Osteoblast (primary cell): ENCODE data around the gene MED13L. TPM values are rescaled to one million over a fixed set of nuclear protein-coding genes. Genes with fewer than 3 reads are reported as not detected.

ENCODE experiments used
- DNase-seq: peaks from one replicate; pipeline ENCODE4 v3.0.0; 2011; ENCODE audit warnings: low spot score, mixed read lengths; ENCODE audit not compliant: insufficient read length; ENCODE audit errors: missing footprints
- H2AFZ ChIP-seq: 2 replicates; pipeline ENCODE4 v1.6.0; 2011; ENCODE audit warnings: mild to moderate bottlenecking, low read length
- H3K27ac ChIP-seq: 2 replicates; pipeline ENCODE4 v1.5.1; 2011; ENCODE audit warnings: mild to moderate bottlenecking, low read depth, low read length, moderate library complexity
- H3K27me3 ChIP-seq: 2 replicates; pipeline ENCODE4 v1.6.0; 2012; ENCODE audit warnings: mild to moderate bottlenecking, control low read depth, inconsistent platforms, low read length, moderate library complexity; ENCODE audit not compliant: insufficient read depth
- H3K36me3 ChIP-seq: 2 replicates; pipeline ENCODE4 v1.5.1; 2011; ENCODE audit warnings: mild to moderate bottlenecking, low read length, control low read depth, moderate library complexity; ENCODE audit not compliant: insufficient read depth
- H3K4me1 ChIP-seq: 2 replicates; pipeline ENCODE4 v1.5.1; 2011; ENCODE audit warnings: mild to moderate bottlenecking, low read length, control low read depth, moderate library complexity; ENCODE audit not compliant: insufficient read depth
- H3K4me2 ChIP-seq: 2 replicates; pipeline ENCODE4 v1.6.0; 2011; ENCODE audit warnings: mild to moderate bottlenecking, low read length; ENCODE audit not compliant: insufficient read depth
- H3K4me3 ChIP-seq: fragments of 200-600 bp; sonication (generic); 3 replicates; pipeline ENCODE4 v1.5.1; 2012; ENCODE audit warnings: mild to moderate bottlenecking, low read length, inconsistent platforms; ENCODE audit not compliant: insufficient read depth
- H3K79me2 ChIP-seq: 2 replicates; pipeline ENCODE4 v1.6.0; 2012; ENCODE audit warnings: mild to moderate bottlenecking, low read length, control low read depth, inconsistent platforms; ENCODE audit not compliant: insufficient read depth
- H3K9me3 ChIP-seq: 2 replicates; pipeline ENCODE4 v1.5.1; 2011; ENCODE audit warnings: low read depth, low read length, control low read depth
- H4K20me1 ChIP-seq: 2 replicates; pipeline ENCODE4 v1.6.0; 2012; ENCODE audit warnings: mild to moderate bottlenecking, low read length, control low read depth; ENCODE audit not compliant: insufficient read depth
- total RNA-seq: library from RNA; depleted of rRNA; stranded (reverse); fragments of >200 nt; gene quantifications from 2 replicates; pipeline ENCODE4 v1.2.3, GENCODE V29; 2012
- TF ChIP-seq, protein P1 (sequence below): IDR thresholded peaks from 2 replicates; pipeline ENCODE4 v1.5.1; 2011; ENCODE audit warnings: mild to moderate bottlenecking, low read depth, low read length, moderate library complexity; ENCODE audit errors: extremely low read depth

MED13L gene
- total RNA-seq, 1 donor, result 359 TPM

DNA sequence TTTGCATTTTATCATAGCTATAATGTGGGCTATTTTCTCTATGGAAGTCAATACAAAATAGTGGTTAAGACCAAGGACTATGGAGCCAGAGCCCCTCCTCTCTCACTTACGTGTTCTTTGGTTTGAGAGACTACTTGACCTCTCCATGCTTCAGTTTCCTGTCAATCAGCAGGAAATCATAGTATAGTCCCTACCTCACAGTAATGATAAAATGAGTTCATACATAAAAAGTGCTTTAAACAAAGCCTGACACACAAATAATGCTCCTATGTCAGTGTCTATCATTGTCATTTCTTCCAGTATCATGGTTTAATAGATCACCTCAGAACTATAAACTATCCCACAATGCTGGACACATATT lies 90.4 kb downstream of the MED13L start:
- H3K36me3 ChIP-seq, result no peaks in the 10 kb centered on the region
- no peak for DNase-seq
- no peaks in the 10 kb centered on the region for H3K27me3 ChIP-seq
- H2AFZ ChIP-seq, result no peak overlapping the region
- H3K79me2 ChIP-seq, result peaks cover 98% of the 10 kb centered on the region
- H3K4me2 ChIP-seq, result no peak overlapping the region
- no peaks in the 10 kb centered on the region for H3K9me3 ChIP-seq
- TF ChIP-seq, protein P1, sequence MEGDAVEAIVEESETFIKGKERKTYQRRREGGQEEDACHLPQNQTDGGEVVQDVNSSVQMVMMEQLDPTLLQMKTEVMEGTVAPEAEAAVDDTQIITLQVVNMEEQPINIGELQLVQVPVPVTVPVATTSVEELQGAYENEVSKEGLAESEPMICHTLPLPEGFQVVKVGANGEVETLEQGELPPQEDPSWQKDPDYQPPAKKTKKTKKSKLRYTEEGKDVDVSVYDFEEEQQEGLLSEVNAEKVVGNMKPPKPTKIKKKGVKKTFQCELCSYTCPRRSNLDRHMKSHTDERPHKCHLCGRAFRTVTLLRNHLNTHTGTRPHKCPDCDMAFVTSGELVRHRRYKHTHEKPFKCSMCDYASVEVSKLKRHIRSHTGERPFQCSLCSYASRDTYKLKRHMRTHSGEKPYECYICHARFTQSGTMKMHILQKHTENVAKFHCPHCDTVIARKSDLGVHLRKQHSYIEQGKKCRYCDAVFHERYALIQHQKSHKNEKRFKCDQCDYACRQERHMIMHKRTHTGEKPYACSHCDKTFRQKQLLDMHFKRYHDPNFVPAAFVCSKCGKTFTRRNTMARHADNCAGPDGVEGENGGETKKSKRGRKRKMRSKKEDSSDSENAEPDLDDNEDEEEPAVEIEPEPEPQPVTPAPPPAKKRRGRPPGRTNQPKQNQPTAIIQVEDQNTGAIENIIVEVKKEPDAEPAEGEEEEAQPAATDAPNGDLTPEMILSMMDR, result no peak
- H3K4me3 ChIP-seq, result no peak overlapping the region
- H3K4me1 ChIP-seq, result peaks cover 7% of the 10 kb centered on the region
- H3K27ac ChIP-seq, result no peak overlapping the region
- peaks cover 77% of the 10 kb centered on the region for H4K20me1 ChIP-seq

DNA sequence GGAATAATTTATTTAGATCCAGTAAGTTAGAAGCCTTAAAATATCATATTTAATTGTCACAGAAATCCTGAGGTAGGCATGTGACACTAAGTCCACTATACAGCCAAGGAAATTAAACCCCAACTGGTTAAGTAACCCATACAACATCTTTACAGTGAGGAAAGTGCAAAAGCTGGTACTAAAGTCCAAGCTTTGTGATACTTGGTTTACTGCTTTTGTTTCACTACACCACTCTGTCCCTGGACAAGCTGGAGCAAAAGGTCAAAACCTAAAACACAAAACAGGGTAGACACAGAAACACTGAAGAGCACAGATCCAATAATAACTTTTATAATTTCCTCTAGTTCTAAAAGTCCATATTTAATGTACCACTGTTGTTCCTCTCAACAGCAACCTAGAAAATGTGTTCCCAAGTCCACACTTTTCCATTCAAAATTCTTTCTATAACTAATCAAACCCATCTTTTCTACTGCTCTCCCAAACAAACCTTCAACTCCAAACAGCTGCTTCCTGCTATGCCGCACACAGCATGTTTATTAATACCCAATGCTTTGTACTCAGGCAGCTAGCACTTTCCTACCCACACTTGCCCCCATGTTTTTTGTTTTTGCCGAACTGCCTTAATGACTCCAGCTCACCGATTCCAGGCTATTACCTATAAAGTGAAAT lies 90.9 kb downstream of the MED13L start:
- Histone ChIP-seq H3K36me3 (no peaks in the 10 kb centered on the region), H3K4me3 (no peak overlapping the region), H4K20me1 (peaks cover 76% of the 10 kb centered on the region), H3K4me2 (no peak overlapping the region), H3K9me3 (no peaks in the 10 kb centered on the region), H2AFZ (no peak overlapping the region), H3K27me3 (no peaks in the 10 kb centered on the region), H3K27ac (no peak overlapping the region), H3K4me1 (peaks cover 7% of the 10 kb centered on the region), H3K79me2 (peaks cover 98% of the 10 kb centered on the region)
- DNase-seq, result no peak
- TF ChIP-seq, protein P1, result no peak

DNA sequence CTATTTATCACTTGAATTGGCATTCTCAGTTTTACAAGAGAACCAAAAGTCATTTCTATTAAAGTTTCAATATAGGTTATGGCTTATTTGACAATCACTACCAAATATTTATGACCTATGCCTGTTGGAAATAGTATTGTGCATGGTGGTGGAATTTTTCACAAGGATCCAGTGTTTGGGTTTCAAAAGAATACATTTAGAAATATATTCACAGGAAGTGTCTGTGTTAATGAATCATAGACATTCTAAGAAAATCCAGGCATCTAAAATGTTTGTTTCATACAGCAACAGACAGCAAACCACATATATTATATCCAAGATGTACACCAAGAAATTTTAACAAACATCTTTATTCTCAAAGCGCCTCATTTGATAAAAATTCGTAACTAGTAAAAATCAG lies 92.7 kb downstream of the MED13L start:
- H3K36me3 ChIP-seq, result no peaks in the 10 kb centered on the region
- H3K4me1 ChIP-seq, result peaks cover 7% of the 10 kb centered on the region
- H3K9me3 ChIP-seq, result no peaks in the 10 kb centered on the region
- H4K20me1 ChIP-seq, result peaks cover 75% of the 10 kb centered on the region
- H3K79me2 ChIP-seq, result peaks cover 98% of the 10 kb centered on the region
- no peak overlapping the region for H2AFZ ChIP-seq
- no peak overlapping the region for H3K4me2 ChIP-seq
- no peak for DNase-seq
- TF ChIP-seq, protein P1, result no peak
- H3K27ac ChIP-seq, result no peak overlapping the region
- no peak overlapping the region for H3K4me3 ChIP-seq
- H3K27me3 ChIP-seq, result no peaks in the 10 kb centered on the region

DNA sequence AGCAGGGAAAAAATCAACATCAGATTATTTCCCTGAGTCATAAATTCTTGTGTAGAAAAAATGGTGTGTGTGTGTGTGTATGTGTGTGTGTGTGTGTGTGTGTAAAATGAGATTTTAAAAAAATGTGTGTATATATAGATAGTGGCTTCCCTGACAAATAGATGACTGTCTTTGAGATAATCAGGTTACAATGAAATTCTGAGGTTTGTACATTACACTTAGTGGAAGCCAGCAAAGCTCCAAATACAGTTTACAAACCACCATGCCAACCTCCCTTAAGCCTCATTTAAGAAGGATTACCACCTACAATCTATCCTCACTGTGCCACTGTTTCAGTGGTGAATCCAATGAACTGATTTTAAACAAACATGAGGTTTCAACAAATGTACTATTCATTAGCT lies 93.8 kb downstream of the MED13L start:
- Histone ChIP-seq H4K20me1 (peaks cover 75% of the 10 kb centered on the region), H3K27ac (no peak overlapping the region), H3K4me2 (no peak overlapping the region)

More for the DNA sequence above, 93.8 kb downstream of the MED13L start:
- Histone ChIP-seq H3K4me3 (no peak overlapping the region), H3K79me2 (peaks cover 98% of the 10 kb centered on the region), H3K36me3 (no peaks in the 10 kb centered on the region), H3K4me1 (peaks cover 7% of the 10 kb centered on the region), H2AFZ (no peak overlapping the region), H3K9me3 (no peaks in the 10 kb centered on the region), H3K27me3 (no peaks in the 10 kb centered on the region)
- no peak for DNase-seq
- TF ChIP-seq, protein P1, result no peak
